IPS DF 6.9 (cell line): Measurements from ENCODE around the gene PAFAH1B2.

ENCODE experiments used
- DNase-seq: peaks from one replicate; pipeline ENCODE4 v3.0.0-alpha.2; 2013; ENCODE audit warnings: low read depth, low spot score
- H3K27ac ChIP-seq: one replicate; pipeline ENCODE4 v1.5.1; 2013; ENCODE audit warnings: low read length, control low read depth
- H3K27me3 ChIP-seq: 2 replicates; pipeline ENCODE4 v1.6.1; 2013; ENCODE audit warnings: mild to moderate bottlenecking, low read length; ENCODE audit not compliant: control insufficient read depth, insufficient read depth
- H3K36me3 ChIP-seq: 2 replicates; pipeline ENCODE4 v1.6.1; 2013; ENCODE audit warnings: low read length; ENCODE audit not compliant: control insufficient read depth, insufficient read depth
- H3K4me1 ChIP-seq: 2 replicates; pipeline ENCODE4 v1.6.1; 2013; ENCODE audit warnings: low read length; ENCODE audit not compliant: control insufficient read depth, insufficient read depth
- H3K4me3 ChIP-seq: 2 replicates; pipeline ENCODE4 v1.5.1; 2013; ENCODE audit warnings: mild to moderate bottlenecking, low read length
- H3K9me3 ChIP-seq: 2 replicates; pipeline ENCODE4 v1.6.1; 2013; ENCODE audit warnings: low read length, inconsistent platforms; ENCODE audit not compliant: control insufficient read depth, insufficient read depth
- WGBS: extraction: QIAGEN DNeasy Blood & Tissue Kit; methylation state at CpG from one replicate; pipeline ENCODE4 v1.1.7; 2013; ENCODE audit warnings: mixed read lengths, missing lambda C conversion rate; ENCODE audit not compliant: insufficient read length, insufficient coverage; 5-methylcytosine and 5-hydroxymethylcytosine counted together

PAFAH1B2 gene

GRCh38 chr11:117197516-117198456 lies 53.7 kb downstream of the PAFAH1B2 start:
- no CpG with 5 or more reads among the region's 17 CpGs for WGBS

GRCh38 chr11:117198613-117199012 lies 54.5 kb downstream of the PAFAH1B2 start:
- Histone ChIP-seq H3K4me1 (peaks cover 5% of the 10 kb centered on the region; the same call in 1 of the 2 replicates), H3K9me3 (no peaks in the 10 kb centered on the region), H3K4me3 (peak overlapping the region; percentile 39; the same call in 1 of the 2 replicates), H3K27me3 (no peaks in the 10 kb centered on the region), H3K36me3 (no peaks in the 10 kb centered on the region; the same call in 1 of the 2 replicates), H3K27ac (no peak overlapping the region)
- DNase-seq = no peak
- WGBS = no CpG with 5 or more reads among the region's 4 CpGs

More at GRCh38 chr11:117197516-117198456, 53.7 kb downstream of the PAFAH1B2 start:
- H3K27ac ChIP-seq = no peak overlapping the region
- H3K27me3 ChIP-seq = no peaks in the 10 kb centered on the region
- no peak overlapping the region for H3K4me3 ChIP-seq
- peaks cover 5% of the 10 kb centered on the region; the same call in 1 of the 2 replicates for H3K4me1 ChIP-seq
- H3K9me3 ChIP-seq = no peaks in the 10 kb centered on the region
- no peaks in the 10 kb centered on the region for H3K36me3 ChIP-seq
- peak; percentile 50 for DNase-seq

GRCh38 chr11:117199053-117199915 lies 55.2 kb downstream of the PAFAH1B2 start, which contains the start of gene TAGLN:
Gene TAGLN, plus strand, starts transcription at chr11:117199370. Its CDS starts 3,644 bp downstream, at chr11:117203014.
- Histone ChIP-seq H3K9me3 (no peaks in the 10 kb centered on the region), H3K27me3 (no peaks in the 10 kb centered on the region), H3K4me3 (peak within 1 kb of the TSS; percentile 39; the same call in 1 of the 2 replicates), H3K36me3 (no peaks in the 10 kb centered on the region; the same call in 1 of the 2 replicates), H3K4me1 (peaks cover 5% of the 10 kb centered on the region; the same call in 1 of the 2 replicates), H3K27ac (no peak within 1 kb of the TSS)
- peak; percentile 60 for DNase-seq
- no CpG with 5 or more reads among the region's 34 CpGs for WGBS

- no peak overlapping the region for H3K27ac ChIP-seq
- H3K4me3 ChIP-seq = peak overlapping the region; percentile 39; the same call in 1 of the 2 replicates
- no peak for DNase-seq
These were observed 56.1 kb downstream of the PAFAH1B2 start for GRCh38 chr11:117199916-117200812.

GRCh38 chr11:117200813-117201657 lies 56.9 kb downstream of the PAFAH1B2 start:
- Histone ChIP-seq H3K4me3 (peak overlapping the region; percentile 3; the same call in 1 of the 2 replicates), H3K36me3 (peaks cover 3% of the 10 kb centered on the region; the same call in 1 of the 2 replicates), H3K4me1 (peaks cover 5% of the 10 kb centered on the region; the same call in 1 of the 2 replicates), H3K9me3 (no peaks in the 10 kb centered on the region), H3K27me3 (no peaks in the 10 kb centered on the region), H3K27ac (no peak overlapping the region)
- WGBS = no CpG with 5 or more reads among the region's 12 CpGs
- DNase-seq = no peak

More at GRCh38 chr11:117199916-117200812, 56.1 kb downstream of the PAFAH1B2 start:
- peaks cover 2% of the 10 kb centered on the region; the same call in 1 of the 2 replicates for H3K36me3 ChIP-seq
- no peaks in the 10 kb centered on the region for H3K9me3 ChIP-seq
- H3K4me1 ChIP-seq = peaks cover 5% of the 10 kb centered on the region; the same call in 1 of the 2 replicates
- H3K27me3 ChIP-seq = no peaks in the 10 kb centered on the region
- no CpG with 5 or more reads among the region's 13 CpGs for WGBS

GRCh38 chr11:117201658-117202305 lies 57.7 kb downstream of the PAFAH1B2 start:
- no CpG with 5 or more reads among the region's 14 CpGs for WGBS
- peaks cover 5% of the 10 kb centered on the region; the same call in 1 of the 2 replicates for H3K4me1 ChIP-seq
- H3K9me3 ChIP-seq = no peaks in the 10 kb centered on the region
- H3K36me3 ChIP-seq = peaks cover 5% of the 10 kb centered on the region; the same call in 1 of the 2 replicates
- DNase-seq = no peak
- H3K27ac ChIP-seq = no peak overlapping the region
- H3K4me3 ChIP-seq = no peak overlapping the region
- H3K27me3 ChIP-seq = no peaks in the 10 kb centered on the region

- H3K4me1 ChIP-seq = peaks cover 5% of the 10 kb centered on the region; the same call in 1 of the 2 replicates
- DNase-seq = no peak
- H3K27me3 ChIP-seq = no peaks in the 10 kb centered on the region
- WGBS = no CpG with 5 or more reads among the region's 7 CpGs
- H3K36me3 ChIP-seq = peaks cover 5% of the 10 kb centered on the region; the same call in 1 of the 2 replicates
- no peak overlapping the region for H3K4me3 ChIP-seq
- H3K27ac ChIP-seq = no peak overlapping the region
- no peaks in the 10 kb centered on the region for H3K9me3 ChIP-seq
These were observed 58.4 kb downstream of the PAFAH1B2 start for GRCh38 chr11:117202386-117203068.

GRCh38 chr11:117203069-117203407 lies 59.0 kb downstream of the PAFAH1B2 start:
- Histone ChIP-seq H3K4me1 (peaks cover 5% of the 10 kb centered on the region; the same call in 1 of the 2 replicates), H3K27ac (no peak overlapping the region), H3K27me3 (no peaks in the 10 kb centered on the region), H3K9me3 (no peaks in the 10 kb centered on the region), H3K36me3 (peaks cover 5% of the 10 kb centered on the region; the same call in 1 of the 2 replicates), H3K4me3 (no peak overlapping the region)
- no CpG with 5 or more reads among the region's 10 CpGs for WGBS
- DNase-seq = no peak
